ENCODE data around the gene VPS29. TPM values are rescaled to one million over a fixed set of nuclear protein-coding genes. Genes with fewer than 3 reads are reported as not detected.

The VPS29 gene
- total RNA-seq, 1 experiment from 2014 or later: 95.7 TPM

DNA sequence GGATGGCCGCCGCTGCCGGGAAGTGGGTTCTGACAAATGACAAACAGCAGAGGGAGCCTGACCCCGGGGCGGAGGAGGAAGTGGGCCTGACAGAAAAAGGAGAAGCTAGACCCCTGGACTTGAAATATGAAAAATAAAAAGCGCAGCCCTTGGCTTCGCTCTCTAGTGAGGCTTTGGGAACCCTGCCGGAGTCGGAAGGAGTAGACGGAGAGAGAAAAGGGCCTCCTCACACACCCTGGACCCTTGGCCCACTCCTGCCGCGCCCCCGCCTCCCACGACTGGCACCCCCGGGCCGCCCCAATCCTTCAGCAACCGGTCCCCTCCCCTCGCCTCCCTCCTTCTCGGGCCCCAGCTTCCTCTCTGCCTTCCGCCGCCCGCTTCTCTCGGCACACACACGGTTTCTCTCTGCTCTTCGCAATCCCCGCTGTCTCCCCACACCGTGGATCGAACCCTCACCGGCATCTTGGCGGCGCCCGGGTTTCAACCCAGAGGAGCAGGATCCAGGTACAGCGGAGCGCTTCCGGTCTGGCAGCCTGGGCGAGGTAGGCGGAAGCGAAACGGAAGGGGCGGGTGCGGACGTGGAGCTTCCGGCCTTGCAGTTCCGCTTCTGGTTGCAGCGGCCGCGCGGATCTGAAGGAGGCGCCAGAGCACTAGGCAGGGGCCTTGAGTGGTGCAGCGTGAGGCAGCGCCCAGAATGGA is 52.0 kb downstream of the VPS29 start, which contains the start of gene ARPC3:
ARPC3 (minus strand) TSS at position 539 of the 699 bp plus-strand sequence; CDS start at position 462, 77 bp downstream.
- POLR2A ChIA-PET: interaction anchor here (1.0 to 1.9 kb wide), 5 partner anchors 18 to 376 kb away, joined by 3 to 15 read pairs (median 5); partner anchors contain the start of genes FAM216A, GPN3 and RAD9B
- H3K36me3 ChIP-seq (ENCODE audit: control insufficient read depth in 1 of 2, insufficient read depth in 2 of 2, low read length in 2 of 2): peaks cover 2 to 10% of the 10 kb centered on the region in 2 experiments; a peak in 3 of 4 replicates
- peak within 1 kb of the TSS; percentile 77 to 95 for H3K4me3 ChIP-seq (replicated peaks in 1 of 2; ENCODE audit: low read depth in 1 of 2, low read length in 2 of 2)
- CTCF ChIA-PET: interaction anchor here (0.6 to 2.3 kb wide), 15 partner anchors 9 to 438 kb away, joined by 3 to 55 read pairs (median 4); partner anchors contain the start of genes FAM216A and GPN3
- H4K20me1 ChIP-seq (ENCODE audit: insufficient read depth): no peaks in the 10 kb centered on the region
- H3K79me2 ChIP-seq (ENCODE audit: insufficient read depth, low read length): peaks cover 41% of the 10 kb centered on the region
- peak within 1 kb of the TSS; percentile 78 for H3K27ac ChIP-seq (ENCODE audit: low read depth, low read length)
- TF ChIP-seq YY1 (IDR thresholded peaks at IDR 0.05; ENCODE audit: extremely low read depth, insufficient replicate concordance, low read depth, low read length) (peak; percentile 61), EGR1 (IDR thresholded peaks at IDR 0.05; ENCODE audit: low read depth) (peak; percentile 78), ZFX (IDR thresholded peaks at IDR 0.05) (peak; percentile 55; the same call in 1 of the 2 replicates), ELF1 (IDR thresholded peaks at IDR 0.05; ENCODE audit: borderline replicate concordance, low read depth) (peak; percentile 96), SIN3A (IDR thresholded peaks at IDR 0.05; ENCODE audit: low read depth) (peak; percentile 78), CTCF (IDR thresholded peaks at IDR 0.05 in 2 of 3, conservative IDR thresholded peaks at IDR 0.05 in 1 of 3; ENCODE audit: borderline replicate concordance in 1 of 3, insufficient read depth in 1 of 3, low read depth in 2 of 3, low read length in 2 of 3) (peak; percentile 81 to 87 (median 85)), POLR2A (IDR thresholded peaks at IDR 0.05; ENCODE audit: borderline replicate concordance, extremely low read depth, insufficient read depth, insufficient read length) (peak; percentile 50), RAD21 (IDR thresholded peaks at IDR 0.05; ENCODE audit: low read depth) (peak; percentile 97), ZNF274 (IDR thresholded peaks at IDR 0.05; ENCODE audit: low read depth, low read length) (no peak), POLR2AphosphoS5 (IDR thresholded peaks at IDR 0.05; ENCODE audit: low read depth, low read length) (peak; percentile 87), EZH2phosphoT487 (IDR thresholded peaks at IDR 0.05; ENCODE audit: borderline replicate concordance) (no peak)
- TF ChIP-seq, protein P1, sequence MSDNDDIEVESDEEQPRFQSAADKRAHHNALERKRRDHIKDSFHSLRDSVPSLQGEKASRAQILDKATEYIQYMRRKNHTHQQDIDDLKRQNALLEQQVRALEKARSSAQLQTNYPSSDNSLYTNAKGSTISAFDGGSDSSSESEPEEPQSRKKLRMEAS (IDR thresholded peaks at IDR 0.05): peak; percentile 37; the same call in 1 of the 2 replicates
- TF ChIP-seq, protein P2, sequence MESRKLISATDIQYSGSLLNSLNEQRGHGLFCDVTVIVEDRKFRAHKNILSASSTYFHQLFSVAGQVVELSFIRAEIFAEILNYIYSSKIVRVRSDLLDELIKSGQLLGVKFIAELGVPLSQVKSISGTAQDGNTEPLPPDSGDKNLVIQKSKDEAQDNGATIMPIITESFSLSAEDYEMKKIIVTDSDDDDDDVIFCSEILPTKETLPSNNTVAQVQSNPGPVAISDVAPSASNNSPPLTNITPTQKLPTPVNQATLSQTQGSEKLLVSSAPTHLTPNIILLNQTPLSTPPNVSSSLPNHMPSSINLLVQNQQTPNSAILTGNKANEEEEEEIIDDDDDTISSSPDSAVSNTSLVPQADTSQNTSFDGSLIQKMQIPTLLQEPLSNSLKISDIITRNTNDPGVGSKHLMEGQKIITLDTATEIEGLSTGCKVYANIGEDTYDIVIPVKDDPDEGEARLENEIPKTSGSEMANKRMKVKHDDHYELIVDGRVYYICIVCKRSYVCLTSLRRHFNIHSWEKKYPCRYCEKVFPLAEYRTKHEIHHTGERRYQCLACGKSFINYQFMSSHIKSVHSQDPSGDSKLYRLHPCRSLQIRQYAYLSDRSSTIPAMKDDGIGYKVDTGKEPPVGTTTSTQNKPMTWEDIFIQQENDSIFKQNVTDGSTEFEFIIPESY (IDR thresholded peaks at IDR 0.05; ENCODE audit: extremely low read depth, insufficient replicate concordance, low read length): no peak
- H3K4me1 ChIP-seq (ENCODE audit: control insufficient read depth in 1 of 2, insufficient read depth in 2 of 2, low read length in 2 of 2): peaks cover 0 to 13% of the 10 kb centered on the region in 2 experiments; a peak in 2 of 4 replicates
- H3K9me2 ChIP-seq (ENCODE audit: insufficient read depth): no peaks in the 10 kb centered on the region
- RAD21 ChIA-PET (ENCODE audit: low non-redundant PET in 1 of 2, low total read pairs in 2 of 2, uncharacterized antibody in 2 of 2, unreplicated experiment in 2 of 2): interaction anchor here (0.6 to 1.4 kb wide), 8 partner anchors 18 to 659 kb away, joined by 3 to 6 read pairs (median 4); partner anchors contain the start of gene GPN3 (in 1 of the 2)
- BruUV-seq (replicated peaks): TSS peak; percentile 76
- peak within 1 kb of the TSS; percentile 63 for H3K4me2 ChIP-seq (ENCODE audit: low read length)
- H3K9me3 ChIP-seq (ENCODE audit: control insufficient read depth in 1 of 2, insufficient read depth in 1 of 2, low read depth in 1 of 2, low read length in 2 of 2): no peaks in the 10 kb centered on the region
- no peak within 1 kb of the TSS for H2AFZ ChIP-seq (ENCODE audit: low read depth, low read length, poor library complexity, severe bottlenecking)
- H3K27me3 ChIP-seq (ENCODE audit: insufficient read depth, low read length): no peaks in the 10 kb centered on the region
- peak; percentile 84 for DNase-seq (ENCODE audit: low read depth, low spot score)
- peak; percentile 95 for ATAC-seq
- peak within 1 kb of the TSS; percentile 76 for H3K9ac ChIP-seq (ENCODE audit: low read length)
- intact Hi-C loops (cut with micrococcal nuclease): loop anchor here (1.0 to 5.0 kb wide), 4 partner anchors 18 to 437 kb away; partner anchors contain the start of genes FAM216A and GPN3

Data from HCT116 (cell line).